SK-N-SH (cell line): ENCODE results near the gene ACAP3. TPM values are rescaled to one million over a fixed set of nuclear protein-coding genes. Genes with fewer than 3 reads are reported as not detected.

ENCODE experiments used
- CTCF ChIA-PET: fragments of 300-600, 350-600 bp; formaldehyde crosslinking; extraction: SDS; loops from one replicate; lab custom pipeline; 2021; lab: Yijun Ruan, JAX
- POLR2A ChIA-PET: fragments of 350-600 bp; sonication (Branson Sonifier 250); formaldehyde crosslinking; extraction: SDS; loops from one replicate; lab custom pipeline; 2020; ENCODE audit warnings: antibody characterized with exemption, inconsistent platforms; lab: Yijun Ruan, JAX
- DNase-seq: peaks from one replicate; pipeline ENCODE4 v3.0.0; 2012
- H2AFZ ChIP-seq: fragments of 200-600 bp; sonication (generic); 2 replicates; pipeline ENCODE4 v1.8.1; 2016; ENCODE audit warnings: antibody characterized with exemption, mild to moderate bottlenecking, low read depth
- H3F3A ChIP-seq: fragments of 200-600 bp; sonication (generic); replicated peaks from 2 replicates; pipeline ENCODE3; 2016; ENCODE audit warnings: antibody characterized with exemption, mild to moderate bottlenecking; ENCODE audit not compliant: insufficient read depth
- H3K27ac ChIP-seq, 2 experiments: fragments of 200-500 bp in 1 of 2; fragments of 200-600 bp in 1 of 2; sonication (Bioruptor generic) in 1 of 2; sonication (generic), shearing (Covaris generic) in 1 of 2; 2 replicates each; pipeline versions ENCODE4 v1.5.1 to v1.6.1; 2014 to 2016; ENCODE audit warnings: low read depth in 2 of 2, inconsistent platforms in 1 of 2, low read length in 1 of 2, mild to moderate bottlenecking in 1 of 2, mixed read lengths in 1 of 2
- H3K27me3 ChIP-seq: fragments of 200-600 bp; sonication (generic), shearing (Covaris generic); 2 replicates; pipeline ENCODE4 v1.6.1; 2016; ENCODE audit warnings: mixed run types; ENCODE audit not compliant: insufficient read depth
- H3K36me3 ChIP-seq, 2 experiments: fragments of 200-500 bp in 1 of 2; fragments of 200-600 bp in 1 of 2; sonication (Bioruptor generic) in 1 of 2; sonication (generic) in 1 of 2; replicated peaks in 1 of 2; 2 replicates each; pipeline versions ENCODE3 to v1.5.1; 2014 to 2016; ENCODE audit warnings: low read length in 1 of 2, mild to moderate bottlenecking in 1 of 2; ENCODE audit not compliant: insufficient read depth in 2 of 2, control insufficient read depth in 1 of 2
- H3K4me1 ChIP-seq, 2 experiments: fragments of 200-500 bp in 1 of 2; fragments of 200-600 bp in 1 of 2; sonication (Bioruptor generic) in 1 of 2; sonication (generic), shearing (Covaris generic) in 1 of 2; 2 replicates each; pipeline versions ENCODE4 v1.5.1 to v1.6.1; 2014 to 2016; ENCODE audit warnings: low read depth in 1 of 2, low read length in 1 of 2, mixed run types in 1 of 2; ENCODE audit not compliant: insufficient read depth in 2 of 2, control insufficient read depth in 1 of 2
- H3K4me2 ChIP-seq: fragments of 200-600 bp; sonication (generic), shearing (Covaris generic); 2 replicates; pipeline ENCODE4 v1.6.1; 2017; ENCODE audit warnings: mixed run types
- H3K4me3 ChIP-seq, 2 experiments: fragments of 200-500 bp in 1 of 2; fragments of 200-600 bp in 1 of 2; sonication (Bioruptor generic) in 1 of 2; sonication (generic), shearing (Covaris generic) in 1 of 2; 2 replicates each; pipeline versions ENCODE4 v1.5.1 to v1.8.1; 2014 to 2016; ENCODE audit warnings: low read depth in 2 of 2, inconsistent platforms in 1 of 2, low read length in 1 of 2, mild to moderate bottlenecking in 1 of 2, mixed read lengths in 1 of 2, moderate library complexity in 1 of 2
- H3K79me2 ChIP-seq: fragments of 200-600 bp; sonication (generic); 2 replicates; pipeline ENCODE4 v1.8.1; 2017; ENCODE audit warnings: mild to moderate bottlenecking; ENCODE audit not compliant: insufficient read depth
- H3K9ac ChIP-seq: fragments of 200-600 bp; sonication (generic); 2 replicates; pipeline ENCODE4 v1.6.1; 2017; ENCODE audit warnings: mixed run types
- H3K9me2 ChIP-seq: fragments of 200-600 bp; sonication (generic); 2 replicates; pipeline ENCODE4 v1.6.1; 2017; ENCODE audit warnings: mixed run types
- H3K9me3 ChIP-seq: fragments of 200-600 bp; sonication (generic); 2 replicates; pipeline ENCODE4 v1.6.1; 2017; ENCODE audit warnings: mixed run types, mild to moderate bottlenecking, moderate library complexity
- H4K20me1 ChIP-seq: fragments of 200-600 bp; sonication (generic); 2 replicates; pipeline ENCODE4 v1.6.1; 2017; ENCODE audit warnings: mild to moderate bottlenecking, mixed run types; ENCODE audit not compliant: insufficient read depth
- CHD2 ChIP-seq: fragments of 150-350 bp; IDR thresholded peaks from 2 replicates; pipeline ENCODE4 v1.6.1; 2018; ENCODE audit warnings: low read length; ENCODE audit not compliant: partially characterized antibody
- ELF1 ChIP-seq: IDR thresholded peaks from 2 replicates; pipeline ENCODE4 v1.4.0; 2012
- EZH2phosphoT487 ChIP-seq: fragments of 200-600 bp; sonication (generic); IDR thresholded peaks from 2 replicates; pipeline ENCODE4 v1.6.1; 2017; ENCODE audit warnings: low read depth, mixed run types, mild to moderate bottlenecking, antibody characterized with exemption, moderate library complexity, borderline replicate concordance
- FOXM1 ChIP-seq: IDR thresholded peaks from 2 replicates; pipeline ENCODE4 v1.4.0; 2012; ENCODE audit warnings: low read depth, mild to moderate bottlenecking
- GATA2 ChIP-seq: sonication (generic); formaldehyde crosslinking; IDR thresholded peaks from 2 replicates; pipeline ENCODE4 v1.5.0; 2020; ENCODE audit warnings: mild to moderate bottlenecking, missing genetic modification reagents
- IRF3 ChIP-seq: fragments of 150-350 bp; IDR thresholded peaks from 2 replicates; pipeline ENCODE4 v1.6.1; 2016; ENCODE audit warnings: mild to moderate bottlenecking, low read depth, low read length
- MEF2A ChIP-seq: IDR thresholded peaks from 2 replicates; pipeline ENCODE4 v1.4.0; 2012; ENCODE audit warnings: low read depth, borderline replicate concordance
- POLR2AphosphoS5 ChIP-seq: IDR thresholded peaks from 2 replicates; pipeline ENCODE4 v1.6.1; 2012; ENCODE audit warnings: low read depth, low read length
- RAD21 ChIP-seq: IDR thresholded peaks from 2 replicates; pipeline ENCODE4 v1.6.1; 2012; ENCODE audit warnings: mild to moderate bottlenecking, low read length
- WGBS: methylation state at CpG from one replicate; pipeline ENCODE4 v1.1.6; 2017; ENCODE audit warnings: low lambda C conversion rate; 5-methylcytosine and 5-hydroxymethylcytosine counted together
- polyA plus RNA-seq, 3 experiments: library from polyadenylated mRNA; depleted of rRNA; stranded (reverse); fragments of >200 nt; gene quantifications; 2 replicates each; pipeline ENCODE4 v1.2.3, GENCODE V29; 2012
- TF ChIP-seq, protein P1 (sequence below): fragments of 200-600 bp; sonication (generic); IDR thresholded peaks from 2 replicates; pipeline ENCODE4 v1.6.1; 2017; ENCODE audit warnings: antibody characterized with exemption, mild to moderate bottlenecking, moderate library complexity
- TF ChIP-seq, protein P2 (sequence below): IDR thresholded peaks from 2 replicates; pipeline ENCODE4 v1.4.0; 2012; ENCODE audit warnings: low read depth

ACAP3 gene
- polyA plus RNA-seq, 1 of the 3 experiments (the other 2 are of a cell fraction) = 51.7 TPM

GRCh38 chr1:1278620-1279019, 29.1 kb downstream of the ACAP3 start:
- Histone ChIP-seq H2AFZ (no peak overlapping the region), H3K27ac (no peak overlapping the region), H3K9ac (no peak overlapping the region), H3K79me2 (no peaks in the 10 kb centered on the region), H3K4me2 (no peak overlapping the region), H3K4me3 (no peak overlapping the region), H3K4me1 (peaks cover 0 to 17% of the 10 kb centered on the region in 2 experiments; a peak in 1 of 4 replicates), H3K27me3 (no peaks in the 10 kb centered on the region), H3F3A (no peaks in the 10 kb centered on the region), H4K20me1 (no peaks in the 10 kb centered on the region), H3K9me2 (no peaks in the 10 kb centered on the region), H3K36me3 (no peaks in the 10 kb centered on the region), H3K9me3 (no peaks in the 10 kb centered on the region)
- 91% methylated on average over 13 of the region's 13 CpGs for WGBS
- ChIA-PET CTCF (no interaction called here), POLR2A (no interaction called here)
- no peak for DNase-seq
- no peak for TF ChIP-seq FOXM1
- TF ChIP-seq EZH2phosphoT487 = no peak
- no peak for TF ChIP-seq IRF3
- no peak for TF ChIP-seq POLR2AphosphoS5
- TF ChIP-seq CHD2 = no peak
- no peak for TF ChIP-seq GATA2 (CRISPR knock-in tag)
- TF ChIP-seq, protein P1, sequence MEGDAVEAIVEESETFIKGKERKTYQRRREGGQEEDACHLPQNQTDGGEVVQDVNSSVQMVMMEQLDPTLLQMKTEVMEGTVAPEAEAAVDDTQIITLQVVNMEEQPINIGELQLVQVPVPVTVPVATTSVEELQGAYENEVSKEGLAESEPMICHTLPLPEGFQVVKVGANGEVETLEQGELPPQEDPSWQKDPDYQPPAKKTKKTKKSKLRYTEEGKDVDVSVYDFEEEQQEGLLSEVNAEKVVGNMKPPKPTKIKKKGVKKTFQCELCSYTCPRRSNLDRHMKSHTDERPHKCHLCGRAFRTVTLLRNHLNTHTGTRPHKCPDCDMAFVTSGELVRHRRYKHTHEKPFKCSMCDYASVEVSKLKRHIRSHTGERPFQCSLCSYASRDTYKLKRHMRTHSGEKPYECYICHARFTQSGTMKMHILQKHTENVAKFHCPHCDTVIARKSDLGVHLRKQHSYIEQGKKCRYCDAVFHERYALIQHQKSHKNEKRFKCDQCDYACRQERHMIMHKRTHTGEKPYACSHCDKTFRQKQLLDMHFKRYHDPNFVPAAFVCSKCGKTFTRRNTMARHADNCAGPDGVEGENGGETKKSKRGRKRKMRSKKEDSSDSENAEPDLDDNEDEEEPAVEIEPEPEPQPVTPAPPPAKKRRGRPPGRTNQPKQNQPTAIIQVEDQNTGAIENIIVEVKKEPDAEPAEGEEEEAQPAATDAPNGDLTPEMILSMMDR = no peak
- TF ChIP-seq, protein P2, sequence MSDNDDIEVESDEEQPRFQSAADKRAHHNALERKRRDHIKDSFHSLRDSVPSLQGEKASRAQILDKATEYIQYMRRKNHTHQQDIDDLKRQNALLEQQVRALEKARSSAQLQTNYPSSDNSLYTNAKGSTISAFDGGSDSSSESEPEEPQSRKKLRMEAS = no peak
- TF ChIP-seq MEF2A = no peak

DNA sequence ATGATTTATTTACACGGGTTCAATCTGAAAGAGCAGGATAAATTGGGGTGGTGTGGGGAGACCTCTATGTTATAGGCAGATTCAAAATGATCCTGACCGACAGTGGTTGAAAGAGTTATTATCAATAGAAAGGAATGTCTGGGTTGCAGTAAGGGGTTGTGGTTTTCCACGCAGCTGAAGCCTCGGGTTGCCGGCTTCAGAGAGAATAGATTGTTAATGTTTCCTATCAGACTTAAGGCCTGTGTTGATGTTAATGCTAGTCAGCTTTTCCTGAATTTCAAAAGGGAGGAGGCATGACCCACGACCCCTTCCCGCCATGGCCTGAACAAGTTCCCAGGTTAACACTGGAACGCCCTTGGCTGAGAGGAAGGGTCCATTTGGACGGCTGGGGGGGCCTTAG, 31.9 kb downstream of the ACAP3 start:
- 95% methylated on average over 7 of the region's 9 CpGs for WGBS
- Histone ChIP-seq H3K27me3 (no peaks in the 10 kb centered on the region), H3K4me2 (no peak overlapping the region), H3K36me3 (peaks cover 0 to 4% of the 10 kb centered on the region in 2 experiments), H3K9me2 (no peaks in the 10 kb centered on the region), H3K4me1 (peaks cover 0 to 25% of the 10 kb centered on the region in 2 experiments; a peak in 1 of 4 replicates), H3K9ac (no peak overlapping the region), H3K27ac (no peak overlapping the region), H4K20me1 (peaks cover 21% of the 10 kb centered on the region), H3K79me2 (peaks cover 26% of the 10 kb centered on the region), H3F3A (no peaks in the 10 kb centered on the region), H2AFZ (no peak overlapping the region), H3K9me3 (no peaks in the 10 kb centered on the region), H3K4me3 (no peak overlapping the region)
- CTCF ChIA-PET = interaction anchor here (1.0 to 2.2 kb wide), 4 partner anchors 16 to 254 kb away, joined by 3 to 7 read pairs (median 4); no protein-coding TSS in a partner anchor
- POLR2A ChIA-PET = no interaction called here
- TF ChIP-seq ELF1 (no peak), RAD21 (no peak)
- DNase-seq = no peak
